ENCODE measurements around the gene WDR11. TPM values are rescaled to one million over a fixed set of nuclear protein-coding genes. Genes with fewer than 3 reads are reported as not detected.
A peak's percentile ranks its signal among the peaks of the same experiment; 100 is the strongest.
"Not testable (repeated sequence)": the region's sequence is repeated elsewhere in the genome, so short reads cannot be mapped to it uniquely, and the experiment has no call there.

The WDR11 gene
- polyA plus RNA-seq, 1 donor, result 34.0 TPM

DNA sequence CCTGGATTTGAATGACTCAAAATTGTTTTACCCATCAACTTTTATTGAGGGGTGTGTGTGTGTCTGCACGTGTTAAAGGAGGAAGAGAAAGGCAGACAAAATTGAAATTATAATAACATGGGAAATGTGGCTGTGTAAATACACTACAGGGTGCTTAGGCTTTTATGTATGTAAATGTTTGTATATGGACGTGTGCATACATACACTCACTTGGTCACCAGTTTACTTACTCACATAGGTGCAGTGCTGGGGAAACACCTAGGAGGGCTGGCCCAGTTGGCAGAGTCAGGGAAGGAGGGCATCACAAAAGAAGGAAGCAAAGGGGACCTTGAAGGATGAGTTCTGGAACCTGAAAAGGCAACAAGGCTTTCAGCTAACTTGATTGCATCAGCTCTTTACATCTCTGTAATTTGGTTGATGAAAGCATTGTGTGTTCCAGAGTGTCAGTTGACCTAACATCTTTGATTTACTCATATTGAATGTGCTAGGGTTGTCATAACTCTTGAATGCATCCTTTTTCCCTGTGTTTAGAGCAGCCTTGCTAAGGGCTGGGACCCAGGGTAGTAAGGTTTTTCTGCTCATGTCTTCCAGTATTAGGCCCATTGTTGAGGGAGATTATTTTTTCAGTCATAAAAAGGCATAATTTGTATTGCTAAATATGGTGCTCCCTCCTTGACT is 10.2 kb downstream of the WDR11 start:
- DNase-seq, result no peak

DNA sequence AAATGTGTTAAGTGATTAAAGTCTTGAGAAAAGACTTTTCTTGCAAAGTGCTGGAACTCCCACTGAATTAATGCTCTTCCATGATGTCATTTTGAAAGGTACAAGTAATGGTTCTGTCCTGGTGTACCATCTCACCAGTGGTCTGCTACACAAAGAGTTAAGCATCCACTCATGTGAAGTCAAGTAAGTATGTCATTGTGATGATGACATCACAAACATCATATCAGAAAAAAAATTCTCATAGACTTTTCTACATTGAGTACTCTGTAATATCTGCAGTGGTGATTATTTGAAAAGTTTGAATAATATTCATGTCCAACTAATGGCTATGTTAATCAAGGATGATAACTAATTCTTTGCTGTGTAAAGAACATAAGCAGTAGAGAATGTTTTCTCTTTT is 22.6 kb downstream of the WDR11 start:
- DNase-seq, result no peak

DNA sequence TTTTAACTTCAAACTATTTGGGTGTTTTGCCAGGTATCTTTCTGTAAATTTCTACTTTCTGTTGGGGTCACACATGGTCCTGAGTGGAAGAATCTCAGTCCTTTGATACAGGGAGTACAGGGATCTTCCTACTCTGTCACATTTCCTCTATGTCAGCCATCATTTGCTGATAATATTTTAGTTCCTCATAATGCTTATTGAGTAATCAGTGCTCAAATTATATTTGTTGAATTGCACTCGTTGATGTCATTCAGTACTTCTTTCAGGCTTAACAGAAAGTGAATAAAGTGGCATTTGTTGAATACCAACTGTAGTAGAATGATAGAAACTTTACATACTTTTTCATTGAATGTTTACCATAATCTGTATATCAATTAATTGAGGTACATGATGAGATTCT is 31.9 kb downstream of the WDR11 start:
- no peak for DNase-seq

DNA sequence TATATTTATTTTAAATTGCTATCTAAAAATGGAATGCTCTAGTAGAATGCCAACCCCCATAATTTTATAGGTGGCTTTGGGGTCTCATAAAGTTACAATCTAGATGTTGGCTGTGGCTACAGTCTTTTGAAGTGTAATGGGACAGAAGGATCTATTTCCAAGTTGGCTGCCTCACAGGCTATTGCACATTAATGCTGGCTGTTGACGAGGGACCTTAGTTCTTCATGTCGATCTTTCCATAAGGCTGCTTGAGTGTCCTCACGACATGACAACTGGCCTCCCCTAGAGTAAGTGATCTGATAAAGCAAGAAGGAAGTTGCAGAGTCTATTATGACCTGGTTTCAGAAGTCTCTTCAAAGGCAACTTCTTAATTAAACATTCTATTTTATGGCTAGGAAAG is 36.3 kb downstream of the WDR11 start:
- no peak for DNase-seq

DNA sequence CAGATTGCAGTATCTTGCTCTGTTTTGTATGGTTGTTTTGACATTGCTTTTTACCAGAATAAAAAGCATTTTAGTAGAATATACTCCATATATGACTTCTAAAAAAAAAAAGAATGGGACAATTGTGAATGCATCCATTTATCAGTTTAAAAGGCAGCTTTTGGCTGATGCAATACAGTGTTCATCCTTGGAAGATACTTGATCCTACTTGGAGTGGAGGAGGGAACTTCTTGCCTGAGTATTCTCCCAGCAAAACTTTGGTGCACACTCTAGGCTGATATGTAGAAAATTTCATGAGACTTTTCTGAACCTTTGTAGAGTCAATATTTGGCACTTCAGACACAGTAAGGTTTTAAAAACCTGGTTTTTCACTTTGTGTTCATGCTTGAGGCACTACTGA is 40.2 kb downstream of the WDR11 start:
- DNase-seq, result no peak

DNA sequence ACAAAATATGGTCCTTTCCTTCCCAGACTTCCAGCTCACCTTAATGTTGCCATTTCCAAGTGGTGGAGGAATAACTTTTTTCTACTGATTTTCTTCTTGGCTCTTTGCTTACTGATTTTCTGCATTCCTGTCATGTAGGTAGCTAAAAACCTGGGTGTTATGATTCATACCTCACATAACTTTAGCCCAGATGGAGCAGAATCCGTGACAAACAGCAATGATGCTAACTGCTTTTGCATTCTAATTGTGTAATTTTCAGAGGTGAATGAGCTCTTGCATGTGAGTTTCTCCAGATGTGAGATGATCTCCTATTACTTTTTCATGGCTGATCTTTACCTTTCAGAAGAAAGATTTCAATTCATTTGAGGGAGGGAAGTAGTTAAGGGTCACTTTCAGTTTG is 43.4 kb downstream of the WDR11 start:
- DNase-seq, result no peak

DNA sequence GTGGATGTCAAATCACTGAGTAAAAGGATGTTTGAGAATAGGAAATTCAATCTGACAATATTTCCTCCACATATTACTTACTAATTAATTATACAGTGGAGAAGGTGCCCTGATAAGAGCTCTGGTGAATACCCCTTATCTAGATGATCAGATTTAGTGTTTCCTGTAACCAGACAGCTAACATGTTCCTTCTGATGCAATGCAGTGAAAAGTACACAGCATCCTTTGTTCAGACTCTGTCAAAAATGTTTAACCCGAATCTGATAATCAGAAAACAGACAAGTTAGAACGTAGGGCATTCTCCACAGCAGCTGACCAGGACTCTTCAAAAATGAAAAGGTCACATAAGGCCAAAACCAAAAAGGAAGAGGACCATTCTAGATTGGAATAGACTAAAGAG is 46.2 kb downstream of the WDR11 start:
- DNase-seq, result no peak

DNA sequence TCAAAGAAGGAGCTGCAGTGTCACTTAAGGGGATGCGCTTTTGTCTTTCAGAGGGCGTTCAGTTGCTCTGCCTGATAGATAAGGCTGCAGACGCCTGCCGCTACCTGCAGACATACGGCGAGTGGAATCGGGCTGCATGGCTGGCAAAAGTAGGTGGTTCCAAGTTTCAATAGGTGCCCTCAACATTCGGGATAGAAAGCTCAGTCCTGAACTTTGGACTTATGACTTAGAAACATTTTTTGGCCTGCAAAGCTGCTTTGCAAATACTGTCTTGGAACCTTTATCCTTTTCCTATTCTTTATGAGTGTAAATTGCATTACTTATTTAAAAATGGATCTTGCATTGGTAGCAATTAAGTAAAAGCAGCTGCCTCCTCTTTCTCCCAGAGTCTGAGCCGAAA is 54.1 kb downstream of the WDR11 start:
- no peak for DNase-seq

DNA sequence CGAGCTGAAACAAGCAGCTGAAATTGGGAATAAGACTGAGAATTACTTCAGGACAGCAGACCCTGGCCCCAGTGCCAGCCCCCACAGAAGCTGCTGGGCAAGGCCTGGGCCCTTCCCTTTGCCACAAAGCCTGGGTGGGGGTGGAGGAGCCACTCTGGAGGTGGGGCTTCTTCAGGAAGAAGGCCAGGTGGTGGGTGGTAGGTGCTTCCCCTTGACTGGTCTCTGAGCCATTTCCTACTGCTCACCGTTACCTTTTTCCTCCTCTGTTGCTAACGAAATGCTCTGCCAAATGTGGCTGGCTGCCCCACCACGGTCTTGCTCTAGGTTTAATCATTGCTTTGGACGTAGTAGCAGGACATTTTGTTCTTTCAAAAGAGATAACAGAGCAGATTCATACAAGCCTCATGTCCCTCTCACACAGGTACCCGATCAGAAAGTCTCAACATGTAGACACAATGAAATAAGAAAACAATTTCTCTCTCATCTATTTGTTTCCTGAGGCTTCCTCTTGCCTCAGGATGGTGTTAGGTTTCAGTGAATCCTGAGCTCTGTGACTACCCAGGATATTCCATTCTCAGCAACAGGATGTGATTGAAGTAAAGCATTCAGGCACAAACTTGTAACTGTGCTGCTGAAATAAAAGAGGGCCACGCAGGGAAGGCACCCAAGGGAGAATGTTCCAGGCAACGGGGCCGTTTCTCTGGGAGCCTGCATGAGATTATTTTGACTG is 66.5 kb downstream of the WDR11 start:
- DNase-seq, result no peak

DNA sequence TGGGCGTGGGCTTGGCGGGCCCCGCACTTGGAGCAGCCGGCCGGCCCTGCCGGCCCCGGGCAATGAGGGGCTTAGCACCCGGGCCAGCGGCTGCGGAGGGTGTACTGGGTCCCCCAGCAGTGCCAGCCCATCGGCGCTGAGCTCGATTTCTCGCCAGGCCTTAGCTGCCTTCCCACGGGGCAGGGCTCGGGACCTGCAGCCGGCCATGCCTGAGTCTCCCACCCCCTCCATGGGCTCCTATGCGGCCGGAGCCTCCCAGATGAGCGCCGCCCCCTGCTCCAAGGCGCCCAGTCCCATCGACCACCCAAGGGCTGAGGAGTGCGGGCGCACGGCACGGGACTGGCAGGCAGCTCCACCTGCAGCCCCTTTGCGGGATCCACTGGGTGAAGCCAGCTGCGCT is 72.7 kb downstream of the WDR11 start:
- not testable (repeated sequence) for DNase-seq

DNA sequence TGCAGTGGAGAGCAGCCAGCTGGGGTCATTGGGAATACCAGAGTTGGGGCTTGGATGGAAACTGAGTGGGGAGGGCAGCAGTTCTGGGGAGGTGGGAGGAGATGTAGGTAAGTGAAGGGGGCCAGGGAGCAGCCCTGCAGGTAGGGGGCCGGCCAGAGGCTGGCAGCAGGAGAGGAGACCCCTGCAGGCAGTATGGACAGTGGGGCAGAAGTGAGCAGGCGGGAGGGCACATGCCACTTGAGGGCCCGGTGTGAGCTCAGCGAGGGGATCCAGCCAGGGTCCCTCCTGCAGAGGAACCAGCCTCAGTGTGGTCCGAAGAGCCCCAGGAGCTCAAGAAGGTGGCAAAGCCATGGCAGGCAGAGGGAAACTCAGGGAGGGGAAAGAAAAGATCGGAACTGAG is 75.4 kb downstream of the WDR11 start:
- no peak for DNase-seq

DNA sequence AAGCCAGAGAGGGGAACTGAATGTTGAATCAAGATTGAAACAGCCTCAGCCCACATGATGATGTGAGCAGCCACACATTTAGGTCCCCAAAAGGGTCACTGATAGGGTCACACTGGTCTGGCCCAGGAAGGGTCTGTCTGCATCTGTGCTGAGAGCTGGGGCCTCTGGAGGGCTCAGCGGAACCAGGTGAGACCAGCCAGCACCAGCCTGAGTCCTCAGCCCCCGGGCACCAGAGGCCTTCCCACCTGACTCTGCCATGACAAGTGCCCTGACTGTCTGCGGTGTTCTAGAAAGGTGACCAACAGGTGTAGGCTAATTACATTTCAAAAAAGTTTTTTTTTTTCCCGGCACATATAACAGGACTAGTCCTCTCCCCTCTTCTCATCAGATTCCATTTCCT is 76.2 kb downstream of the WDR11 start:
- DNase-seq, result no peak

DNA sequence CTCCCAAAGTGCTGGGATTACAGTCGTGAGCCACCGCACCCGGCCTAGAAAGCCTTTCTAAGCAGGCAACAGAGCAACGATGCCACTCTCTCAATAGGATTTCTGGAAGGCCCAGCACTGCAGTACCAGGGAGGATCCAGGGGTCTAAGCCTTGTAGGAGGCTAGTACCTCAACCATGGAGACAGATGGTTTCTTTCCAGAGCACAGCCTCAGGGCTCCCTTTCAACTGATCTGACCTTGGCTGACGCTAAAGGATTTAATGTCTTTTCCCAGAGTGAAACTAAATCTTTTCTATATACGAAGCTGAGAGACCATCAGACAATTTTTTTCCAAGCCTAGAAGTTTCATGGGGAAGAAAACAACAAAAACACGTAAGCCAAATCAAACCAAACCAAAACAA is 78.0 kb downstream of the WDR11 start:
- DNase-seq, result no peak

DNA sequence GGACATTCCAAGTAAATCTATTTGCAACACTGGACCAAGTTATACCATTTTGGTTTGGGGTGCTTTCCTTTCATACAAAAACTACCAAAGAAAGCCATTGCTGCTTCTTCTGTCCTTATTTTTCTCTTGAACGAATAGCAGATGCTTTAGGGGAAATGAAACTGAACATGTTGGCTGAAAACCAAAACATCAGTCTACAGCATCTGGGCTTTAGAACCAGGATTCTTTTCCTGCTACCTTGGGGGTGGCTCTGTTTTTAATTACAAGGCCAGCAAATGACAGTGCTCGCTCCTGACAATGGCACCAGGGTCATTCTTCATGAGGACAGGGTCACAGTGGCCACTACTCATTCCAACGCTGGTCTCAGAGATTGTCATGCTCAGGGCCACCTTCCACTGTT is 80.3 kb downstream of the WDR11 start:
- no peak for DNase-seq

DNA sequence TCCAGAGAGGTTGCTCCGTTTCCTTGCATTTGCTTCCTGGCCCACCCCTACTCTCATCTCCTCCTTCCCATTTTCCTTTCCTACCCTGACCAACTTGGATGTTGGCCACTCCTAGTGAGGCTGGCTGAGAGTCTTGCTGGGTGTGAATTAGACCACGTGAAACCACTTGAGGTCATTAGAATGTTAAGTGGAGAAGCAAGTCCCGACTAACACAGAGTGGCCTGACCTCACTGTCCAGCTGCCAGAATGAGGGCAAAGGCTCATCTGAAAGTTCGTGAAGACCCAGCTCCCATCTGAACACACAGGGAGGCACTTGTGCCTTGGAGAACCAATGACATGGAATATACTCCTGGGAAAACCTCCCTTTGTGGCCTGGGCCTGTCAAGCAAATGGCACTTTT is 80.8 kb downstream of the WDR11 start:
- DNase-seq, result no peak

DNA sequence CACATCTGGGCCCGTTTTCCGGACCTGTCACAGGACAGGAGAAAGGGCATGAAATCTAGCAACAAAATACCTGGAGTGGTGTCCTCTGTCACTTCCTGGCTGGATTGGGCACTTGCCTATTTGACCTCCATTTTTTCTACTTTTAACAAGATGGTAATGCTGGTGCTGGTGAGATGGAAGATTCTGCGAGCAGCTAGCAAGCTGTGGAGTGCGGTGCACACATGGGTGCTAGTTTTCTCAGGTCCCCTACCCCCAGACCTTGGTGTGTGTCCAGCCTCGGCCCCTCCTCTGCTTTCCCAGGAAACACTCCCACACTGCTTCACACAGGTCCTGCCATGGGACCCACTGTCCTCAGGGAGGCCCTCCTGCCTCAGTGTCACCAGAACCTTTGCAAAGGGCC is 87.7 kb downstream of the WDR11 start:
- no peak for DNase-seq

DNA sequence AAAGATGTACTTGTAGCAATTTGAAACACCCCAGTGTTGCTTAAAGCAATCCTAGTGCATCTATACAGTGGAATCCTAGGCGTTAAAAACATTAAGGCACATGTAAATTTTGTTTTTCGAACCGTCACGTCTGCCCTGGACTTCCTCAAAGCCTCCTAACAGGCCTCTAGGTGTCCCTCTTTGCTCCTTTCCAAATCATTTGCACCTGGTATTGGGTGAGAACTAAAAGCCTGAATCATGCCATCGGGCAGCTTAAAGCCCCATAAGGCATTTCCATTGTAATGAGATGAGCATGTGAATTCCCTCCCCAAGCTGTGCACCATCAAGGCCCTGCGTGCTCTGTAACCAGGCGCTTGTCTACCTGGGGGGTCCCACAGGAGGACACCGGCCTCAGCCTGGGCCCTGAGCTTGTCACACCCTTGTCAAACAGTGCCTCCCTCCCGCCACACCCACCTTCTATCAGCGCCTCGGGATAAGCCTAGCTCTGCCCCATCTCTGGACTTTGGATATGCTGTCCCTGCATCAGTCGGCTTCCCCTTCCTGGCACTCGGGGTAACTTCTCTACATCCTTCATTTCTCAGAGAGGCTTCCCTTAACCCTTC is 89.2 kb downstream of the WDR11 start:
- no peak for DNase-seq

DNA sequence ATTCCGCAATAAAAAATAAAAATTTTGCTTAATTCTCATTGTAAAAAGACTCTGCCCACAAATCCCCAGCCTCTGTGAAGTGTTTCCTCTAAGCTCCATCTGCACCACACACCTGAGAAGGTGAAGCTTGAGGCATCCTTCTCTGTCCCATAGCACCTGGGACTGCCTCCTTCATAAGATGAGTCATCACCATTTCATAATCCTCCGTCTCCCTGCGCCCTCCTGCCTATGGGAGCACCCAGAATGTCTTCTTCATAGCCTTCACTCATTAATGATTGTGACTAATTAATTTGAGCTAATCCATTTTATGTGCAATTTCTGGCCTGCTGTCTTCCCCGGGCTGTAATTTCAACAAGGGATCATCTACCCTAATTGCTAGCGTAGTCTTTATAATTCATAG is 90.3 kb downstream of the WDR11 start:
- DNase-seq, result no peak

DNA sequence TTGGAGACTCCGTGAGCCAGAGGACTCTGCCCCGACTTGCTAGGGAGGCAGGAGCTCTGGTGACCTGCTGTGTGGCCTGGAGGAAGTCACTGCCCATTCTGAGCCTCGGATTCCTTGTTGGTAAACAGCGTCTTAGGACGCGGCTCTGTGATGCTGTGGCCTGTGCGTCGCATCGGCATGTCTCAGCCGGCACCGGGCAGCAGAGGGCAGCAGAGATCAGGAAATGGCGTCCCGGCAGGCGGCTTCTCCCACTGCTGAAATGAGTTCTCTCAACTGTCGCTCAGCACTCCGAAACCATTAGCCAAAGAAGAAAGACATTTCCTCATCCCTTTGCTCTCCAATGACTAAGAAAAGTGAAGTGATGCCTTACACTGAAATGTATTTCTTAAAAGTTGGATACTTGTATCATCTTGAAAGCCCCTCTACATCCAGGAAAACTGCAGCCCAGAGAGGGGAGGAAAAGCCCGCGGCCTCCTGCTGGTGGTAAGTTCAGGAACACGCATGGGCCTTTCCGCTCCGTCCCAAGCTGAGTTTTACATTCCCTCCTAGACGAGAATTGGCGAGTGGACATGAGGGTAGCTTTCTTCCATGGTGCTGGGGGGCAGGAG is 91.7 kb downstream of the WDR11 start:
- DNase-seq, result peak; percentile 76

DNA sequence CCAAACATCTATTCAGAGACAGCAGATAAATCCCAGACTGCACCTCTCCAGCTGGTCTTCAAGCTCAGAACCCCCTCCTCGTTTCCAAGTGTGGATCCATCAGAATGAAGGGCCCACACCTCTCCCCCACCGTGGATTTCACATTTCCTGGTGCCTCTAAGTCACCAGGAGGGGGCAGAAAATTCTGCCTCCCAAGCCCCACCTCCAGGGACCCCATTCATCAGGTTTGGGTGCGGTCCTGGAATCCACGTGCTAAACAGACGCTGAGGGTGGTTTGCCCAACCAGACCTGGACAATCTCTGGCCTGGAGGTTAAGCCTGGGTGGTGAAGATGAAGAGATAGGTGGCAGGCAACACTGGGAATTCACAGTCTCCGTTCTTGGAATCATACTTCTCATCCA is 92.4 kb downstream of the WDR11 start:
- no peak for DNase-seq

DNA sequence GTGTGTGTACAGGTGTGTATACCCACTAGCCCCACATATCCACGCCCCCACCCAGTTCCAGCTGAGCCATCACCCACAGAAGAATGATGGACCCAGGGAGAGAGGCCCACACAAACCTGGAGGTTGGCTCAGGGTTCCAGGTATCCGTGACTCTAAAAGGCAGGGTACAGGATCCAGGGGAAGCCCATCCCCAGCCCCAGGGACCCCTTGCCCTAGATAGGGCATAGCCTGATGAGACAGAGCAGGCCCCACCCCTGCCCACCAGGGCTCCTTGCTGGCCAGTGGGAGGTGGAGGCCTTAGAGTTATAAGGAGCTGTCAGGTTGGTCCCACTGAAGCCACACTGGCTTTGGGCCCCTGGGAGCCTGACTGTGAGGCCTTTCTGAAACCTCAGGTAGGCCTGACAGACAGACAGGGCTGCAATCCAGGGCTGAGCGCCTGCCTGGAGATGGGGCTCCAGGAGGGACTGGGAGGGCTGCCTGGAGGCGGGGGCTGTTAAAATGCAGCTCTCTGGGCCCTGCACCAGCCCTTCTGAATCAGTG is 93.5 kb downstream of the WDR11 start:
- DNase-seq, result no peak

DNA sequence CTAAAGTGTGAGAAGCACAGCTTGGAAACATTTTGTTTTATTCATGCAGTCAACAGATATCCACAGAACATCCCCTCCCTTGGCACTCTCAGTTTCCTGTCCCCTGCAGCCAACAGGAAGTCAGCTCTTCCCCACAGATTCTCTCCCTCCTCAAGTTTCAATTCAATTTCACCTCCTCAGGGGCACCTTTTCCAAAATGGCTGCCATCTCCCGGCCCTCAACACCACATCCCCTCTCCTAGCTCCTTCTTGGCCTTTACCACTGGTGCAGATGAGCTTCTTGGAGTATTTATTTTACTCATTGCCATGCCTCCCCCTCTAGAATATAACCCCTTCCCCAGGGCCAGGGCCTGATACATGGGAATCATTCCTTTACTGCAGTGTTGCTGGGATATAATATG is 94.0 kb downstream of the WDR11 start:
- no peak for DNase-seq

DNA sequence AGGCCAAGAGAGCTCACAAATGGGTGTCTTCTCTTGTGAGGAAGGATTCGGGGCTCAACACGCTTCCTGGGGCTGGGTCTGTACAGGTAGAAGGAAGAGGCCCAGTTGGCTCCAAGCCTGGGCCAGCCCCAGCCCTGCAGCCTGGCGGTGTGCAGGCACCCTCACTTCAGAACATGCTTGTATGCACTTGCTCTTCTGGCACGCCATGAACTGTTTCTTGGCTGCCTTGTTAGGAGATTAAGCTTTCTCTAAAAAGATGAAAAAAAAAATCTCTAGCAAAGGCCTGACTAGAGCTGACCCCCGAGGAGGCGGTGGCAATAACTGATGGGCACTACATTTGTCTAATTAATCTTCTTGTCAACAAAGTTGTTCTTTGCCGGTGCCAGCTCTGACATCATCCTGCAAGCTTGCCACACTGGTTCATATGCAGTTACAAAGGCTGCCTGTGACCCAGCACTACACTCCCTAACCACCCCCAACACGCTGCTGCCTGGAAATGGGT is 94.7 kb downstream of the WDR11 start:
- no peak for DNase-seq

Data from hindlimb muscle (tissue), 1 donor.